H1 (cell line): ENCODE data around the gene POFUT2. TPM values are rescaled to one million over a fixed set of nuclear protein-coding genes. Genes with fewer than 3 reads are reported as not detected.

ENCODE experiments used
- CBX5 ChIP-seq: fragments of 300-800, 300-1000 bp; sonication (generic); IDR thresholded peaks from 2 replicates; pipeline ENCODE4 v1.7.1; 2016; ENCODE audit warnings: antibody characterized with exemption, low read length, low read depth
- GTF2F1 ChIP-seq: IDR thresholded peaks from 2 replicates; pipeline ENCODE4 v1.6.1; 2012; ENCODE audit warnings: low read depth, low read length, improper control_type of control experiment, borderline replicate concordance
- HDAC6 ChIP-seq: IDR thresholded peaks from one replicate; pipeline ENCODE4 v1.7.1; 2012; ENCODE audit warnings: low read depth, mild to moderate bottlenecking, inconsistent platforms, low read length, moderate library complexity
- TCF12 ChIP-seq: IDR thresholded peaks from 2 replicates; pipeline ENCODE4 v1.6.1; 2011; ENCODE audit warnings: low read depth, mild to moderate bottlenecking, low read length
- YY1 ChIP-seq: IDR thresholded peaks from 2 replicates; pipeline ENCODE4 v1.6.1; 2011; ENCODE audit warnings: low read depth, mild to moderate bottlenecking, low read length
- ZNF274 ChIP-seq: IDR thresholded peaks from 2 replicates; pipeline ENCODE4 v1.7.0; 2012; ENCODE audit warnings: low read length, borderline replicate concordance; ENCODE audit errors: extremely low read depth
- polyA plus RNA-seq, 7 experiments: library from polyadenylated mRNA; depleted of rRNA in 3 of 7; stranded (reverse) in 5 of 7; unstranded in 2 of 7; fragments of >200 nt in 5 of 7; fragments of 200-250 nt in 2 of 7; gene quantifications; 1 replicate in 5 of 7; 2 replicates in 1 of 7; 4 replicates in 1 of 7; pipeline versions ENCODE4 v1.2.1 to v1.2.3, GENCODE V29; 2011 to 2013; ENCODE audit warnings: missing spikeins in 2 of 7, mixed read lengths in 2 of 7
- total RNA-seq: library from RNA; stranded (reverse); fragmentation: NEBNext Ultra II Directional; extraction: Animal tissue kit (Norgen Biotek cat#: 25700); gene quantifications from 2 replicates; pipeline ENCODE4 v1.2.1, GENCODE V29; 2021

POFUT2 gene
- total and polyA plus RNA-seq, 2 of the 8 experiments (the other 6 are each of a cell fraction or from before 2014, with no cell fraction given), result 13.7 to 32.1 TPM

- no peak for TF ChIP-seq HDAC6
- TF ChIP-seq CBX5, result no peak
- no peak for TF ChIP-seq ZNF274
- no peak for TF ChIP-seq TCF12
- no peak for TF ChIP-seq YY1
- TF ChIP-seq GTF2F1, result no peak
Measured at GRCh38 chr21:45253180-45253579, 34.5 kb downstream of the POFUT2 start (continued).
